ENCODE measurements around the gene ADAMTS12. TPM values are rescaled to one million over a fixed set of nuclear protein-coding genes. Genes with fewer than 3 reads are reported as not detected.
A peak's percentile ranks its signal among the peaks of the same experiment; 100 is the strongest.

ADAMTS12 gene
- polyA plus RNA-seq, 3 donors = not detected

- intact Hi-C loops (cut with micrococcal nuclease) = no loop called here
- Histone ChIP-seq H3K27ac (ENCODE audit: low read depth in 1 of 2, low read length in 2 of 2) (no peak overlapping the region), H3K36me3 (replicated peaks in 1 of 2; ENCODE audit: control insufficient read depth in 1 of 2, insufficient read depth in 2 of 2, low read length in 2 of 2) (no peaks in the 10 kb centered on the region), H3K79me2 (ENCODE audit: insufficient read depth, low read length) (no peaks in the 10 kb centered on the region), H3K27me3 (ENCODE audit: control insufficient read depth in 2 of 2, insufficient read depth in 2 of 2, low read length in 2 of 2) (peaks cover 5 to 9% of the 10 kb centered on the region in 2 donors), H2AFZ (ENCODE audit: insufficient read depth, low read depth, low read length, poor library complexity, severe bottlenecking) (no peak overlapping the region), H3K4me2 (replicated peaks; ENCODE audit: extremely low read depth, low read length, poor library complexity, severe bottlenecking) (no peak overlapping the region), H3K4me1 (ENCODE audit: control insufficient read depth in 1 of 2, insufficient read depth in 2 of 2, low read length in 2 of 2) (no peaks in the 10 kb centered on the region), H4K20me1 (ENCODE audit: insufficient read depth, low read length) (no peaks in the 10 kb centered on the region), H3K9me3 (replicated peaks in 1 of 2; ENCODE audit: control insufficient read depth in 1 of 2, insufficient read depth in 1 of 2, low read length in 2 of 2) (no peaks in the 10 kb centered on the region), H3K9ac (ENCODE audit: insufficient read depth, low read length, poor library complexity, severe bottlenecking) (no peak overlapping the region), H3K4me3 (replicated peaks in 1 of 3; ENCODE audit: low read depth in 2 of 3, low read length in 3 of 3) (no peak overlapping the region)
- Mint-ChIP-seq H3K27me3 (ENCODE audit: low read depth in 3 of 3) (peaks cover 7 to 10% (median 8%) of the 10 kb centered on the region in 3 donors), H3K27ac (no peak overlapping the region), H3K36me3 (no peaks in the 10 kb centered on the region), H3K4me3 (no peak overlapping the region), H3K9me3 (peaks cover 0 to 10% (median 5%) of the 10 kb centered on the region in 7 donors), H3K4me1 (no peaks in the 10 kb centered on the region)
- no peak for DNase-seq
- 55% methylated on average over 2 of the region's 3 CpGs for WGBS (ENCODE audit: insufficient coverage)
- no peak for TF ChIP-seq CTCF (IDR thresholded peaks at IDR 0.05)
Measured at GRCh38 chr5:33885679-33886078, 6.1 kb downstream of the ADAMTS12 start.

DNA sequence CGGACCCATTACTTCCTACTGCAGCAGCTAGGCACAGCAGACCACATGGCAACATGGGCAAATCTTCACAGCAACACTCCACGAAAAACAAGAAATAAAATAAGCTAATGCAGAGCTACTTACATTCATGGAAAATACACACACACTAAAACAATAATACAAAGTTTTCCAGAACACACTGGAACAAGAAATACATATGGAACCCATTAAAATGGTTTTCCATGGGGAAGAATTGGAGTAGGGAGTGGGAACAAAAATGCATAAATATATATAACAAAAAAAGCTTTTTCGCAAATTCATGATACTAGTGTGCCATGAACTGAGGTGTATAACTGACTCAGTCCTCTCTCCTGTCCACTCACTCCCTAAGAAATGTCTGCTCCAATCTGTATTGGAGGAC lies 8.3 kb downstream of the ADAMTS12 start:
- peak overlapping the region in 1 of 7 donors; percentile 65 for H3K27ac Mint-ChIP-seq
- WGBS (ENCODE audit: insufficient coverage) = 80% methylated on average over 1 of the region's 3 CpGs

More for the DNA sequence above, 8.3 kb downstream of the ADAMTS12 start:
- H2AFZ ChIP-seq (ENCODE audit: insufficient read depth, low read depth, low read length, poor library complexity, severe bottlenecking) = no peak overlapping the region
- Mint-ChIP-seq H3K27me3 (ENCODE audit: low read depth in 3 of 3) (peaks cover 1 to 2% (median 2%) of the 10 kb centered on the region in 3 donors), H3K4me3 (no peak overlapping the region), H3K36me3 (no peaks in the 10 kb centered on the region), H3K9me3 (peaks cover 0 to 10% (median 6%) of the 10 kb centered on the region in 7 donors), H3K4me1 (no peaks in the 10 kb centered on the region)
- DNase-seq = no peak
- H3K79me2 ChIP-seq (ENCODE audit: insufficient read depth, low read length) = no peaks in the 10 kb centered on the region
- H3K9ac ChIP-seq (ENCODE audit: insufficient read depth, low read length, poor library complexity, severe bottlenecking) = no peak overlapping the region
- intact Hi-C loops (cut with micrococcal nuclease) = no loop called here
- no peaks in the 10 kb centered on the region for H4K20me1 ChIP-seq (ENCODE audit: insufficient read depth, low read length)
- TF ChIP-seq CTCF (IDR thresholded peaks at IDR 0.05) = no peak
- no peaks in the 10 kb centered on the region for H3K27me3 ChIP-seq (ENCODE audit: control insufficient read depth in 2 of 2, insufficient read depth in 2 of 2, low read length in 2 of 2)
- no peak overlapping the region for H3K4me2 ChIP-seq (replicated peaks; ENCODE audit: extremely low read depth, low read length, poor library complexity, severe bottlenecking)
- H3K27ac ChIP-seq (ENCODE audit: low read depth in 1 of 2, low read length in 2 of 2) = no peak overlapping the region
- H3K4me1 ChIP-seq (ENCODE audit: control insufficient read depth in 1 of 2, insufficient read depth in 2 of 2, low read length in 2 of 2) = no peaks in the 10 kb centered on the region
- H3K4me3 ChIP-seq (replicated peaks in 1 of 3; ENCODE audit: low read depth in 2 of 3, low read length in 3 of 3) = no peak overlapping the region
- no peaks in the 10 kb centered on the region for H3K36me3 ChIP-seq (replicated peaks in 1 of 2; ENCODE audit: control insufficient read depth in 1 of 2, insufficient read depth in 2 of 2, low read length in 2 of 2)
- peaks cover 0 to 4% of the 10 kb centered on the region in 2 donors for H3K9me3 ChIP-seq (replicated peaks in 1 of 2; ENCODE audit: control insufficient read depth in 1 of 2, insufficient read depth in 1 of 2, low read length in 2 of 2)

Data from CD14-positive monocyte (primary cell).